GM18520 (cell line): ENCODE measurements around the gene IL1RAP.

Experiments
- ATAC-seq: cut with Tn5 transposase; IDR thresholded peaks from one replicate; pipeline ENCODE4 v1.9.1; 2021; ENCODE audit not compliant: unreplicated experiment

IL1RAP gene

GRCh38 chr3:190699776-190700175 is 185.9 kb downstream of the IL1RAP start:
- no peak for ATAC-seq

- ATAC-seq = no peak
These were observed 187.2 kb downstream of the IL1RAP start for GRCh38 chr3:190701096-190701532.

GRCh38 chr3:190706582-190706981 is 192.7 kb downstream of the IL1RAP start:
- no peak for ATAC-seq
